Gastroesophageal sphincter (tissue), 4 donors: Measurements from ENCODE around the gene MTREX. TPM values are rescaled to one million over a fixed set of nuclear protein-coding genes. Genes with fewer than 3 reads are reported as not detected.

Experiments used
- ATAC-seq: fragments of 150-250 bp; one replicate; pipeline ENCODE4 v1.9.1; 2016; ENCODE audit warnings: mild to moderate bottlenecking, moderate library complexity
- H3K27ac ChIP-seq, 4 donors: fragments of 200-600 bp; sonication (generic) in 3 of 4; 1 replicate in 3 of 4; 2 replicates in 1 of 4; pipeline ENCODE4 v1.5.1; 2016 to 2019
- H3K27me3 ChIP-seq: fragments of 200-600 bp; sonication (generic); one replicate; pipeline ENCODE4 v1.5.1; 2019
- H3K36me3 ChIP-seq, 2 donors: fragments of 200-600 bp; sonication (generic); one replicate each; pipeline ENCODE4 v1.5.1; 2019; ENCODE audit warnings: control low read depth in 1 of 2
- H3K4me1 ChIP-seq, 3 donors: fragments of 200-600 bp; sonication (generic); 1 replicate in 2 of 3; 2 replicates in 1 of 3; pipeline ENCODE4 v1.5.1; 2016 to 2019; ENCODE audit warnings: control low read depth in 2 of 3
- H3K4me3 ChIP-seq, 2 donors: fragments of 200-600 bp; sonication (generic); one replicate each; pipeline ENCODE4 v1.5.1; 2019; ENCODE audit warnings: mild to moderate bottlenecking in 1 of 2, moderate library complexity in 1 of 2
- H3K9me3 ChIP-seq, 3 donors: fragments of 200-600 bp; sonication (generic); one replicate each; pipeline ENCODE4 v1.5.1; 2017 to 2019; ENCODE audit warnings: control low read depth in 2 of 3
- CTCF ChIP-seq, 4 experiments: fragments of 200-600 bp in 2 of 4; fragments of 450-650 bp in 2 of 4; sonication (generic) in 1 of 4; IDR thresholded peaks; one replicate each; pipeline ENCODE4 v1.5.1; 2017 to 2019; ENCODE audit warnings: antibody characterized with exemption in 4 of 4, mild to moderate bottlenecking in 2 of 4, moderate library complexity in 2 of 4
- EP300 ChIP-seq: sonication (generic); formaldehyde crosslinking; IDR thresholded peaks from one replicate; pipeline ENCODE4 v1.6.1; 2017; ENCODE audit warnings: antibody characterized with exemption, mild to moderate bottlenecking
- POLR2A ChIP-seq, 2 donors: fragments of 450-650 bp; IDR thresholded peaks; one replicate each; pipeline ENCODE4 v1.6.1; 2017; ENCODE audit warnings: antibody characterized with exemption in 2 of 2, mild to moderate bottlenecking in 2 of 2, moderate library complexity in 1 of 2
- POLR2AphosphoS5 ChIP-seq: sonication (generic); formaldehyde crosslinking; IDR thresholded peaks from one replicate; pipeline ENCODE4 v1.6.1; 2017; ENCODE audit warnings: antibody characterized with exemption
- WGBS, 2 donors: methylation state at CpG; one replicate each; pipeline ENCODE4 v1.1.5; 2018; ENCODE audit warnings: low coverage in 1 of 2; 5-methylcytosine and 5-hydroxymethylcytosine counted together
- total RNA-seq, 4 donors: library from RNA; depleted of rRNA; stranded (reverse); fragments of >200 nt; gene quantifications; one replicate each; pipeline ENCODE4 v1.1.0, GENCODE V29; 2016

Gene MTREX
- total RNA-seq, 4 donors from 2014 or later, result 55.7 to 93.2 (median 61.5) TPM

GRCh38 chr5:55406292-55406691 is 98.5 kb downstream of the MTREX start:
- ATAC-seq, result no peak
- no peak overlapping the region for H3K27ac ChIP-seq

GRCh38 chr5:55407059-55407684 is 99.4 kb downstream of the MTREX start:
- no peak for TF ChIP-seq POLR2AphosphoS5
- peak; percentile 53 to 73 (median 63) for TF ChIP-seq CTCF (IDR thresholded peaks at IDR 0.05)
- TF ChIP-seq EP300, result no peak
- TF ChIP-seq POLR2A (IDR thresholded peaks at IDR 0.05), result no peak
- no peak overlapping the region for H3K27ac ChIP-seq
- H3K27me3 ChIP-seq, result no peaks in the 10 kb centered on the region
- 6 to 33% methylated on average over 1 of the region's 1 CpG for WGBS, 2 donors
- no peak for ATAC-seq
- no peak overlapping the region for H3K4me3 ChIP-seq
- H3K36me3 ChIP-seq, result peaks cover 0 to 51% of the 10 kb centered on the region in 2 donors
- H3K4me1 ChIP-seq, result peaks cover 0 to 10% (median 0%) of the 10 kb centered on the region in 3 donors
- H3K9me3 ChIP-seq, result no peaks in the 10 kb centered on the region

More at GRCh38 chr5:55406292-55406691, 98.5 kb downstream of the MTREX start:
- no peak for TF ChIP-seq POLR2A (IDR thresholded peaks at IDR 0.05)
- no peak for TF ChIP-seq CTCF (IDR thresholded peaks at IDR 0.05)
- TF ChIP-seq EP300, result no peak
- TF ChIP-seq POLR2AphosphoS5, result no peak
- no peaks in the 10 kb centered on the region for H3K27me3 ChIP-seq
- peaks cover 0 to 57% of the 10 kb centered on the region in 2 donors for H3K36me3 ChIP-seq
- H3K4me3 ChIP-seq, result no peak overlapping the region
- 94% methylated on average over 2 of the region's 2 CpGs; no CpG with 5 or more reads in 1 of the 2 donors for WGBS, 2 donors
- peaks cover 0 to 10% (median 0%) of the 10 kb centered on the region in 3 donors for H3K4me1 ChIP-seq
- H3K9me3 ChIP-seq, result no peaks in the 10 kb centered on the region

GRCh38 chr5:55407984-55408383 is 100.2 kb downstream of the MTREX start:
- Histone ChIP-seq H3K4me3 (no peak overlapping the region), H3K9me3 (no peaks in the 10 kb centered on the region), H3K27ac (no peak overlapping the region), H3K27me3 (no peaks in the 10 kb centered on the region), H3K4me1 (peaks cover 0 to 10% (median 0%) of the 10 kb centered on the region in 3 donors), H3K36me3 (peaks cover 0 to 44% of the 10 kb centered on the region in 2 donors)
- TF ChIP-seq CTCF (IDR thresholded peaks at IDR 0.05), result no peak
- TF ChIP-seq POLR2A (IDR thresholded peaks at IDR 0.05), result no peak
- no peak for TF ChIP-seq POLR2AphosphoS5
- no peak for TF ChIP-seq EP300
- no peak for ATAC-seq
- 70 to 100% methylated on average over 1 to 3 of the region's 3 CpGs for WGBS, 2 donors

GRCh38 chr5:55409775-55410174 is 102.0 kb downstream of the MTREX start:
- no peak overlapping the region for H3K4me3 ChIP-seq
- H3K4me1 ChIP-seq, result peaks cover 0 to 10% (median 0%) of the 10 kb centered on the region in 3 donors
- no peak for ATAC-seq
- H3K36me3 ChIP-seq, result peaks cover 0 to 33% of the 10 kb centered on the region in 2 donors
- TF ChIP-seq EP300, result no peak
- TF ChIP-seq POLR2AphosphoS5, result no peak
- no peak for TF ChIP-seq CTCF (IDR thresholded peaks at IDR 0.05)
- no peak for TF ChIP-seq POLR2A (IDR thresholded peaks at IDR 0.05)
- no peaks in the 10 kb centered on the region for H3K27me3 ChIP-seq
- H3K9me3 ChIP-seq, result no peaks in the 10 kb centered on the region
- no peak overlapping the region for H3K27ac ChIP-seq
- 100% methylated on average over 1 of the region's 1 CpG; no CpG with 5 or more reads in 1 of the 2 donors for WGBS, 2 donors

- TF ChIP-seq POLR2A (IDR thresholded peaks at IDR 0.05) (no peak), EP300 (no peak), CTCF (IDR thresholded peaks at IDR 0.05) (no peak), POLR2AphosphoS5 (no peak)
- H3K36me3 ChIP-seq, result peaks cover 0 to 27% of the 10 kb centered on the region in 2 donors
- 65 to 80% methylated on average over 3 of the region's 3 CpGs for WGBS, 2 donors
- peaks cover 0 to 10% (median 0%) of the 10 kb centered on the region in 3 donors for H3K4me1 ChIP-seq
- no peak for ATAC-seq
- no peaks in the 10 kb centered on the region for H3K27me3 ChIP-seq
- H3K4me3 ChIP-seq, result no peak overlapping the region
- no peak overlapping the region for H3K27ac ChIP-seq
- no peaks in the 10 kb centered on the region for H3K9me3 ChIP-seq
Measured at GRCh38 chr5:55410845-55411244, 103.1 kb downstream of the MTREX start.
